Mesothelial cell of epicardium (in vitro differentiated cells): ENCODE results near the gene ATP6V1G3. TPM values are rescaled to one million over a fixed set of nuclear protein-coding genes. Genes with fewer than 3 reads are reported as not detected.

Source experiments
- DNase-seq, 2 experiments: peaks; one replicate each; pipeline ENCODE4 v3.0.0; 2021; ENCODE audit warnings: low spot score in 2 of 2; ENCODE audit not compliant: unreplicated experiment in 2 of 2
- H3K27ac Mint-ChIP-seq: 2 replicates; pipeline ENCODE4 v1.8.0; 2021; ENCODE audit warnings: mixed read lengths
- H3K27me3 Mint-ChIP-seq: 2 replicates; pipeline ENCODE4 v1.8.0; 2021; ENCODE audit warnings: low read depth, mixed read lengths
- H3K36me3 Mint-ChIP-seq: 2 replicates; pipeline ENCODE4 v1.8.0; 2021; ENCODE audit warnings: mixed read lengths
- H3K4me1 Mint-ChIP-seq: 2 replicates; pipeline ENCODE4 v1.8.0; 2021; ENCODE audit warnings: mixed read lengths
- H3K4me3 Mint-ChIP-seq: 2 replicates; pipeline ENCODE4 v1.8.0; 2021; ENCODE audit warnings: mild to moderate bottlenecking, moderate library complexity, mixed read lengths
- H3K9me3 Mint-ChIP-seq: 2 replicates; pipeline ENCODE4 v1.8.0; 2021; ENCODE audit warnings: mixed read lengths
- total RNA-seq: library from RNA; stranded (reverse); gene quantifications from 3 replicates; pipeline ENCODE4 v1.2.1, GENCODE V29; 2021
- TF ChIP-seq, protein P1 (sequence below): fragments of 200-600 bp; sonication (generic); IDR thresholded peaks from one replicate; pipeline ENCODE4 v1.5.0; 2021; ENCODE audit warnings: antibody characterized with exemption; ENCODE audit not compliant: unreplicated experiment

The ATP6V1G3 gene
- total RNA-seq, 1 donor from 2014 or later = not detected

DNA sequence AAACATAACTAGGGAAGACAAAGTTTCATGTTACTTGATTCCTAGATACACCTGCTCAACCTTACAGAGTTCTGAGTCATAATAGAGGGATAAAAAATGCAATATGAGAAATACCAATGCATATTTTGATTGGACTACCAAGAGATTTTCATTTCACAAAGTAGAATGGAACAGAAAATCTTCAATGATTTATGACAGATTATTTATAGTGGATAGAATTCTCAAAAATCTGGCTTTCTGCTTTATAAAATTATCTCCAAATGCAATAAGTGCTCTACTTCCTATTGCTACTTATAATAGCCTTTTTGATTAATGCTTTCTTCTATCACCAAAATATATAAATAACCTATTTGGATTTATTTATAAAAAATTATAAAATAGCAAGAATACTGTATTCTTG, 18.9 kb upstream of the ATP6V1G3 start:
- H3K4me3 Mint-ChIP-seq = no peak overlapping the region
- no peak overlapping the region for H3K27ac Mint-ChIP-seq
- no peak for DNase-seq
- H3K9me3 Mint-ChIP-seq = no peaks in the 10 kb centered on the region
- no peaks in the 10 kb centered on the region for H3K36me3 Mint-ChIP-seq
- TF ChIP-seq, protein P1, sequence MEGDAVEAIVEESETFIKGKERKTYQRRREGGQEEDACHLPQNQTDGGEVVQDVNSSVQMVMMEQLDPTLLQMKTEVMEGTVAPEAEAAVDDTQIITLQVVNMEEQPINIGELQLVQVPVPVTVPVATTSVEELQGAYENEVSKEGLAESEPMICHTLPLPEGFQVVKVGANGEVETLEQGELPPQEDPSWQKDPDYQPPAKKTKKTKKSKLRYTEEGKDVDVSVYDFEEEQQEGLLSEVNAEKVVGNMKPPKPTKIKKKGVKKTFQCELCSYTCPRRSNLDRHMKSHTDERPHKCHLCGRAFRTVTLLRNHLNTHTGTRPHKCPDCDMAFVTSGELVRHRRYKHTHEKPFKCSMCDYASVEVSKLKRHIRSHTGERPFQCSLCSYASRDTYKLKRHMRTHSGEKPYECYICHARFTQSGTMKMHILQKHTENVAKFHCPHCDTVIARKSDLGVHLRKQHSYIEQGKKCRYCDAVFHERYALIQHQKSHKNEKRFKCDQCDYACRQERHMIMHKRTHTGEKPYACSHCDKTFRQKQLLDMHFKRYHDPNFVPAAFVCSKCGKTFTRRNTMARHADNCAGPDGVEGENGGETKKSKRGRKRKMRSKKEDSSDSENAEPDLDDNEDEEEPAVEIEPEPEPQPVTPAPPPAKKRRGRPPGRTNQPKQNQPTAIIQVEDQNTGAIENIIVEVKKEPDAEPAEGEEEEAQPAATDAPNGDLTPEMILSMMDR = no peak
- peaks cover 22% of the 10 kb centered on the region for H3K4me1 Mint-ChIP-seq
- H3K27me3 Mint-ChIP-seq = no peaks in the 10 kb centered on the region

- H3K27me3 Mint-ChIP-seq = no peaks in the 10 kb centered on the region
- TF ChIP-seq, protein P1 = no peak
- H3K36me3 Mint-ChIP-seq = no peaks in the 10 kb centered on the region
- DNase-seq = no peak
- H3K4me3 Mint-ChIP-seq = no peak overlapping the region
- H3K9me3 Mint-ChIP-seq = no peaks in the 10 kb centered on the region
- H3K4me1 Mint-ChIP-seq = peaks cover 18% of the 10 kb centered on the region
- no peak overlapping the region for H3K27ac Mint-ChIP-seq
These were observed 17.9 kb upstream of the ATP6V1G3 start for GRCh38 chr1:198558402-198558801.

DNA sequence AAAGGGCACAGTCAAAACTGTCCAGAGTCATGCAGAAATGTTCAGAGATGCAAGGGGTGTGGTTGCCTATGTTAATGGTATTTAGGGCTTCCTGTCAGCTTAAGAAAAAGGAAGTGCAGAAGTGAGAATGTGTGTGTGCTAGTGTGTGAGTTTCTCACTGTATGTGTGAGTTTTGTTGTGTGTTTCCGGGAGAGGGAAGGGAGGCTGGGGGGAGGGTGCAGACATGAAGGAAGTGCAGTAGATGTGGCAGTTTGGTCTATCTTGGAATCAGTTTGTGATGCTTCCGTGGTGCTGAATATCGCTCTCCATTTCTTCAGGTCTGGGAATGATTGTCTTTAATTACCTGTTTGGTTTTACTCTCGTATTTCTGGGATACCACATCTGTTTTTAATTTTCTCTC, 16.5 kb upstream of the ATP6V1G3 start:
- Mint-ChIP-seq H3K27me3 (no peaks in the 10 kb centered on the region), H3K4me1 (peaks cover 21% of the 10 kb centered on the region), H3K9me3 (no peaks in the 10 kb centered on the region), H3K36me3 (no peaks in the 10 kb centered on the region), H3K4me3 (no peak overlapping the region), H3K27ac (no peak overlapping the region)
- TF ChIP-seq, protein P1 = no peak
- no peak for DNase-seq

GRCh38 chr1:198552668-198553416, 12.4 kb upstream of the ATP6V1G3 start:
- Mint-ChIP-seq H3K27ac (no peak overlapping the region), H3K27me3 (no peaks in the 10 kb centered on the region), H3K4me3 (no peak overlapping the region), H3K36me3 (no peaks in the 10 kb centered on the region), H3K4me1 (peaks cover 7% of the 10 kb centered on the region), H3K9me3 (peaks cover 5% of the 10 kb centered on the region)
- TF ChIP-seq, protein P1 = no peak
- no peak for DNase-seq

GRCh38 chr1:198550941-198551524, 10.6 kb upstream of the ATP6V1G3 start:
- Mint-ChIP-seq H3K27ac (no peak overlapping the region), H3K4me1 (peaks cover 2% of the 10 kb centered on the region), H3K9me3 (peaks cover 16% of the 10 kb centered on the region), H3K4me3 (no peak overlapping the region), H3K36me3 (peaks cover 4% of the 10 kb centered on the region), H3K27me3 (no peaks in the 10 kb centered on the region)
- TF ChIP-seq, protein P1 = no peak
- DNase-seq = no peak
